HG02610 (cell line): ENCODE measurements around the gene PRLR.
"Not testable (repeated sequence)": the region's sequence is repeated elsewhere in the genome, so short reads cannot be mapped to it uniquely, and the experiment has no call there.

Experiments used
- ATAC-seq: cut with Tn5 transposase; IDR thresholded peaks from one replicate; pipeline ENCODE4 v1.9.1; 2021; ENCODE audit warnings: mild to moderate bottlenecking, moderate library complexity; ENCODE audit not compliant: unreplicated experiment

Gene PRLR

DNA sequence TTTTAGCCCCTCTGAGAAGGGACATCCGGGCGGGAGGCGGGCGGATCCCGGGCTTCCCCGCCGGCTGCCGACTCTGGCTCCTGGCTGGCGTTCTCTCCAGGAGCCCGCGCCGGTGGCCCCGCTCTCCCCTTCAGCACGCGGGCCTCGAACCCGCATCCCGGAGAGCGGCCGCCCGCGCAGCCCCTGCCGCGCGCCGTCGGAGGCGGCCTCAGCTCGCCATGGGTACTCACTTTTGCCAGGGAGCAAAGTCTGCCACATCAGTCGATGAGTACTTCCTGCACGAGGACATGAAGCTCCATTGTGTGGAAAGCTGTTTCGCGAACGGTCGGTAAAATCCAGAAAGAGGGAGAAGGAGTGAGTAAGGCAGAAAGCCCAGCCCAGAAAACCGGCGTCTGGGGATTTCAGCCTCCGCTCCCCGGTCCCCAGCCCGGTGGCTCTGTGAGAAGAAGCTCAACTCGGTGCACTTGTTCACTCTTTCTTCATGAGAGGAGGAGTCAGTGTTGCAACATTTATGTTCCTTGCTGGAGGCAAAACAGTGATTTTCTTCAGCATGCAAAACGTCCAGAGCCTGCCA, at the start of gene PRLR:
PRLR (minus strand) TSS at position 450 of the 574 bp plus-strand sequence. CDS start 140,867 bp downstream, outside the sequence.
- peak; percentile 32 for ATAC-seq

DNA sequence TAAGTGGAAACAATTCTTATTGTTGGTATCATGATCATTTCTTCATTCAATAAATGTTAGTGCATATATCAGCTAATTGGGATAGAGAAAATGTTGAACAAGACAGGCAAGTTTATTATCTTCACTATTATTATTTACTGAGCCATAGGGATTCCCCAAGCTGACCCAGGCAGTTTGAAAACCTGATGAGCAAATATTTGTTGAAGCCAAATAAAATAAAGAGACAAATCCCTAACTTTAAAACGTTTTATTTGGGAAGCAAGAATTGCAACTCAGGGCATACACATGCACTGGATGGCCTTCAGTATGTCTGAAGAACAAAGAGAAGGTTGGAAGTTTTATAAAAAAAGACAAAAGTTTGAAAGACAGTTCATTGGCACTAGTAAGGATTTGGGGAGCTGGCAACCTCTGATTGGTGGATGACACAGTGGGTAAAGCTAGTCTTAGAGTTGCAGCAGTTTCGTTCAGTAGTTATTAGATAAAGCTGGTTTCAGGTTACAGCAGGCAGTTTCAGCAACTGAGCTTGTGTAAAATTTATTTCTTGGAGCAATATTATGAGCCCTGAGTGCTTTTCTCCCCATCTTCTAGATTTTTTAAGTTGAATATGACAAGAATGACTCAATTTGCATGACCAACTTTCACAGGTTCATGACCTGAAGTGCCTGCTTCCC, 44.7 kb upstream of the PRLR start:
- no peak for ATAC-seq

DNA sequence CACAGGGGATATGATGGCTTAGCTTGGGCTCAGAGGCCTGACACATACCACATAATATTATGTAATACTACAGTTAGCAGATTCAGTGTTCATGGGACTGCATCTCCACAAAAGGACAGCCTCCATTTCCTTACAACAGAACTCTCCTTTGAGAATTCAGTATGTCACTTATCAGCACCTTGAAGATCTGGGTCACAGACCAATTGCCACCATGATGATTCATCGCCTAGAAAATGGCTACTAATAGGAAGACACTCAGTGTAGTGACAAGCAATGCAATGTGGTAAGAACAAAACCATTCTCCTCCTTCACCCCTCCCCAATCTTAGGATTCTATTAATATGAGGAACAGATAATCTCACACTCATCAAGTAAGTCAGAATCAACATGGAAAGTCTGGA, 38.7 kb upstream of the PRLR start:
- ATAC-seq, result no peak

DNA sequence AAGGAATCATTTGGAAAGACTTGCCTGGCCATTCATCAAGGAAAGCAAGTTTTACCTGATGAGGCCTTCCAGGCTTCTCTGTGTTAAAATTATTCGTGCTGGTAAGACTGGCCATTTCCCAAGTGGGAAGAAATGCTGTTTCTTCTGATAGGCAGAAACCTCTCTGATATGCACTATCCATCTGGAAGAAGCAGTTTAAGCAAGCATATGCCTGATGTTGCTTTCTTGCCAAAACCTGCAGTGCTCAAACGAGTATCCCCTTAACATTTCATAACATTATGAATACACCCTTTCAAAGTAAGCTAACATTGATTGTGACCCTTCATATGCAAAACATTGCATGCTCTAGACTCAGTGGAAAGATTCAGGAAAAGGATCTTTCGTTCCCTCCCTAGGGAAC, 36.0 kb upstream of the PRLR start:
- no peak for ATAC-seq

DNA sequence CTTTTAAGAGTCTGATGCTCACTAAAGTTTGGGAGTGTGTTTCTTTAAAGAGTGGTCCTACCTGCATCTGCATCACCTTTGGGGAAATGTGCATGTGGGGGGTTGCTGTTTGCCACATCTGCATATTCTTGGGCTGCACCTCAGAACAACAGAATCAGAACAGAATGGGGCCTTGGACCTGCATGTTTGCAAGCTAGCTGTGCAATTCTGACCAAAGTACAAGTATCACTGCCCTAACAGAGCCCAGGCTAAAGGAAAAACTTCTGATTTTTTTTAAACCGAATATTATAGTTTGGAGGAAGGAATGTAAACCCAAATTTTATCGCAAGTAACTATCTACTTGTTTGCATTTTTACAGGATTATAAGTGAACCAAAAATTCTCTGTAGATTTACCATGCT, 34.2 kb upstream of the PRLR start:
- no peak for ATAC-seq

DNA sequence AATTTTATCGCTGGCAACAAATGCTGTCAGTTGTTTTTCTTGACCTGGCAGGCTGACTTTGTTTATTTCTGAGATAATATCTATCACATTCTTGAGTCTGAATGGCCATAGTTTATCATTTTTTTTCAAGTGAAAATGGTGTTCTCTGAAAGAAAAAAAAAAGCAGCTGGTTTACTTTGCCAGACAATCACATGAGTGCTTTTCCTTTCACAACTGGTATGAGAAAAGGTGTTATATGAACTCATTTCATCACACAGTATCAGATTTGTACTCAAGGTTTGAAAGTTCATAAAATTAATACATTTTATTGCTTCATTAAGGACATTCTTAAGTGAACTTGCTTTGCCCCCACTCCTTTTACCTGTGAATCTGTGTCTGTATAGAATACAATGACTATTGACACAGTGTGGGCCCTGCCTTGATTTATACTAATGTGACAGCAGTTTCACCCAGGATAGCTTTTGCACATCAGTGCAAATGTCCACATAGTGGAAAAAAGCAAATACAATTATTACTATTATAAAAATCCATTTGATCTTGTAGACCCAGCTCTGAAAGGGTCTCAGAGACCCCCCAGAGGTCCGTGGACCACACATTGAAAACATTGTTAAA, 33.1 kb upstream of the PRLR start:
- ATAC-seq, result no peak

DNA sequence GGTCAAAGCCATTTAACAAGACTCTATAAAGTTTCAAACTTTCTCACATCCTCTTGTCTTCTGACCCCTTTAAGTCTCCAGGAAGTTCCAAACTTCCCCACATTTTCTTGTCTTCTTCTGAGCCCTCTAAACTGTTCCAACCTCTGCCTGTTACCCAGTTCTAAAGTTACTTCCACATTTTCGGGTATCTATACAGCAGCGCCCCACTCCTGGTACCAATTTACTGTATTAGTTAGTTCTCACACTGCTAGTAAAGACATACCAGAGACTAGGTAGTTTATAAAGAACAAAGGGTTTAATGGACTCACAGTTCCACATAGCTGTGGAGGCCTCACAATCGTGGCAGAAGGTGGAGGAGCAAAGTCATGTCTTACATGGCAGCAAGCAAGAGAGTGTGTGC, 23.3 kb upstream of the PRLR start:
- ATAC-seq, result no peak

DNA sequence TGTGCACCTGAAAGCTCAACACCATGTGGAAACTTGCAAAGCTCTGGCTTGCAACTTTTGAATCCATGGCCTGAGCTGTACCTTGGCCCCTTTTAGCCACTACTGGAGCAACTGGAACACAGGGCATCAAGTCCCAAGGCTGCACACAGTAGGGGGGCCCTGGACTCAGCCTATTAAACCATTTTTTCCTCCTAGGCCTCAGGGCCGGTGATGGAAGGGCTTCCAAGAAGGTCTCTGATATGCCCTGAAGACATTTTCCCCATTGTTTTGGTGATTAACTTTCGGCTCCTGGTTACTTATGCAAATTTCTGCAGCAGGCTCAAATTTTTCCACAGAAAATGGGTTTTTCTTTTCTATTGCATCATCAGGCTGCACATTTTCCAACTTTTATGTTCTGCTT, 22.7 kb upstream of the PRLR start:
- ATAC-seq, result no peak

DNA sequence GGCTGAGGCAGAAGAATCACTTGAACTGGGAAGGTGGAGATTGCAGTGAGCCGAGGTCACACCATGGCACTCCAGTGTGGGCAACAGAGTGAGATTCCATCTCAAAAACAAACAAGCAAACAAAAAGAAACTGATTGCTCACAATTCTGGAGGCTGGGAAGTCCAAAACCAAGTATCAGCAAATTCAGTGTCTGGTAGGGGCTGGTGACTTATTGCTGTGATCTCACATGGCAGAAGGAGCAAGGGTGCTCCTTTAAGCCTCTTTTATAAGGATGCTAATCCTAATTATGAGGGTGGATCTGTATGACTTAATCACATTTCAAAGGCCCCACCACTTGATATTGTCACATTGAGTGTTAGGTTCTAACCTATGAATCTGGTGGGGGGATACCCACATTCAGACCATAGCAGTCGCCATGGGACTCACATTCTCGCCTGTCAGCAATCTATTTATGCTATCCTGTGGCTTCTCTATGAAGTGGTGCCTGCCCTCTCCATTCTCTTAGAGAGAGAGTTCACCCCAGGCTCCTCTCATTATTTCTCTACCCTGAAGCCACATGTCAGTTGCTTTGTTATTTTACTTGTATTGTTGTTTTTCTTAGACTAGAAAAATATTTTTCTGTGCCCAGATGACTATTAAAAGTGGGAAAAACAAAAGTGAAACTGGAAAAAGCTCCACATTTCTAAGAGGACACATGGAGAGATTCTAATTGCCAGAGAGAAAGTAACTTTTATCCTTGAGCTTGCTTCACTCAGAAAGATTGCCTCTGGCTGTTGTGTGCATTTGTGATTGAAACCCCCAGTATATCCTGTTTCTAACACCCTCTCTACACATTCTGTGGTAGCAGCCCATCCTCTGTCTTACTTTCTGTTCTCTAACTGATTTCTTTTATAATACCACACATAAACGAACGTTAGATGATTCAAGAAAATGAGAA, 18.8 kb upstream of the PRLR start:
- ATAC-seq, result no peak

DNA sequence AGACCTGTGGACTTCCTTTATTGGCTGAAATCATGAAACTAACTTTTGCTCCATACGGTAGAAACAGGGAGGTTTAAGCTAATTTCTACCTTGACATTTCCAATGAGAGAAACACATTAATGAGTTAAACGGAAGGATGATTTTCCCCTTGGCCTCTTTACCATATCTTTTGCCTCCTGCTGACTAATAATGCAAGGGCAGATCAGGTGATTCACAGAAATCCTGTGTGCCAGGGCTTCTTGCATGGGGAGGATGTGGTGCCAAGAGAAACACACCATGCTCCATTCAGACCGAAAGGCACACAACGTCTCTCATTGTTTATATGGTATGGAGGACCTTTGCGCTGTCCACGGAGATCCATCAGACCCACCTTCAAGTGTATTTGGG, 17.4 kb upstream of the PRLR start:
- no peak for ATAC-seq

DNA sequence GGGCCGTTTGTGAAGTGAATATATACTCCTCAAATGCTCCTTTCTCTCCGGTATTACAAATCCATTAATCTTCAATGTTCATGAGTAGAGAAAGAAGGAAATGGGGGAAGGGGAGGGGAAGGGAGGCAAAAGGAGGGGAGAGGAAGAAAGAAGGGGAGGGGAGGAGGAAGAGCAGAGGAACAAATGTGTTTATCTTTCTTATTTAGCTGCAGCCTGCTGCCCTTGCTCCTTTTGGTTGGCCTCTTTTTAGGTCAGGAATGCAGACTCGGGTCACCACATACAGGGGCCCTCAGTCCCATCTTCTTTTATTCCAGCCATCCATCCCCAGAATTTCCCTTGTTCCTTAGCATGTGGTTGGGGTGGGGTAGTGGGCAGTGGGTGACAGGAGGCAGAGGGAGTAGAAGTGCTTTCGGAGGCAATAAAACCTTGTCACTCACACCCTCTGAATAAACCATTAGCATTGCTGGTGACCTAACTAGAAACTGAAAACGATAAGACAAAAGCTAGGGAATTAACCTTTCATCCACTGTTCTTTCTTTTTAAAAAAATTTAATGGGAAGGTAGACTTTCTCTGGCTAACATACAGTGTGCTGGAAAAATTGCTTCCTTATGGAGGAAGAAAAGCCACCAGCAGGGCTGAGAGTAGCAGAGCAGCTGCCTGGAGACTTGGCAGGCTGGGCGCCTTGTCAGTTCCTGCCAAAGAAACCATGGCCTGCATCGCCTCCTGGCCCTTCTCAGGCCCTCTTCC, 16.8 kb upstream of the PRLR start:
- ATAC-seq, result peak; percentile 42

DNA sequence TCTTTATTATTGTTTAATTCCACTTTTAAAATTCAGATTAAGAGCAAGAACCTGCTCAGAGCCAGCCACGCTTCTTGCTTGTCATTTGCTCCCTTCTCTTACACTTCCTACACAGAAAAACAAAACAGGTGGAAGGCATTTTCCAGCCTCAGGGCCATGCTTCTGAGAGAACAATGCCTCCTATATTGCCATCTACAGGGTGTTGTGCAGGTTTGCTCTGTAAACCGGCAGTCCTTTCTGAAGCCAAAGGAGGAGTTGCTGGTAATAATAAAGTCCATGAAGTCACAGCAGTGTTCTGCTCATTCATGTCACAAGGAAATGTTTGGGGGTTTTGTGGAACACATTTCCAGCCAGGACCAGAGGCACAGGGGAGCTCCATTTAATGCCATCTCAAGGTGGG, 16.1 kb upstream of the PRLR start:
- no peak for ATAC-seq

DNA sequence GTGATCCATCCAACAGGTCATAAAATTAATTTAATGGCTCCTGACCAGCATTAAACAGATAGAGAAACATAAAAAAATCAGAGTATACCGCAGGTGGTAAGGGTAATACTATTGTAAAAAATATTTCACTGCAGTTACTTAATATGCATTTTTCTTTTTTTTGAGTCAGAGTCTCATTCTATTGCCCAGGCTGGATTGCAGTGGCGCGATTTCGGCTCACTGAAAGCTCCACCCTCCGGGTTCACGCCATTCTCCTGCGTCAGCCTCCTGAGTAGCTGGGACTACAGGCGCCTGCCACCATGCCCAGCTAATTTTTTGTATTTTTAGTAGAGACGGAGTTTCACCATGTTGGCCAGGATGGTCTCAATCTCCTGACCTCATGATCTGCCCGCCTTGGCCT, 15.1 kb upstream of the PRLR start:
- not testable (repeated sequence) for ATAC-seq

DNA sequence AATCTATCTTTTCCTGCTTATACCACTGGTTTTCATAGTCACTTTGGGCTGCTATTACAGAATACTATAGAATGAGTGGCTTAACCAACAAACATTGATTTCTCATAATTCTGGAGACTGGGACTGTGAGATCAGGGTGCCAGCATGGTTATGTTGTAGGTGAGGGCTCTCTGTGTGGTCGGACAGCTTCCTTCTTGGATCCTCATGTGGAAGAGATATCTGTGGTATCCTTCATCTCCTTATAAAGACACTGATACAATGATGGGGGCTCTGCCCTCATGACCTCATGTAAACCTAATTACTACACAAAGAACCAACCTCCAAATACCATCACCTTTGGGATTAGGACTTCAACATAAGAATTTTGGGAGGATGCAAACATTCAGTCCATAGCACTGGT, 13.9 kb upstream of the PRLR start:
- ATAC-seq, result no peak

DNA sequence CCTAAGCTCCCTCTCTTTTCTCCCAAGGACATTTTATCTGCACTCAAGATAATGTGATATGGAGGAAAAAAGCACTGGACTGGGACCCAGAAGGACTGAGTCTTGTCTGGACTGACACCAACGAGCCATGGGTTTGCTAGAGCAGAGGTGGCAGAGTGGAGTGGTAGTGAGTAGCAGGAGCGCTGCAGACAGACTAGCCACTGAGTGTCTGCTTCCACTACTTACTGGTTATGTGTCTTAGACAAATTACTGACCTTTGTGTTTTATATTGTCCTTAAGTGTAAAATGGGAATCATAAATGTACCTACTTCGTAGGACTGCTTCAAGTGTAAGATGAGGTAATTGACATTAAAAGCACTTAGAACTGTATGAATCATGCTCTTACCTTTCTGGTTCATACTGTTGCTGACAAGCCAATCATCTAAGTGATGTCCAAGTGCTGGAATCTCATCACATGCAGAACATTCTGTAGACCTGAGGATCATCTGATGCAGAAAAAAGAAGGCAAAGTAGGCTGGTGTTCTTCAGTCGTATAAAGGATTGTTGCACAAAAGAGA, 12.5 kb upstream of the PRLR start:
- no peak for ATAC-seq

DNA sequence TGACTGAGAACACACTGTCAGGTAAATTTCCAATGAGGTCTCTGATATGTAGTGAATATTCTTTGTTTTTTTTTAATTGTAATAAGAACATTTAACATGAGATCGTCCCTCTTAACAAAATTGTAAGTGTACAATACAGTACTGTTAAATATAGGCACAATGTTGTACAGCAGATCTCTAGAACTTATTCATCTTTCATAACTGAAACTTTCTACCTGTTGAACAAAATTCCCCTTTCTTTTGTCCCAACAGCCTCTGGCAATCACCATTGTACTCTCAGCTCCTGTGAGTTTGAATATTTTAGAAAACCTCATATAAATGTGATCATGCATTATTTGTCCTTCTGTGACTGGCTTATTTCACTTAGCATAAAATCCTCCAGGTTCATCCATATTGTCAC, 10.6 kb upstream of the PRLR start:
- ATAC-seq, result peak; percentile 57

DNA sequence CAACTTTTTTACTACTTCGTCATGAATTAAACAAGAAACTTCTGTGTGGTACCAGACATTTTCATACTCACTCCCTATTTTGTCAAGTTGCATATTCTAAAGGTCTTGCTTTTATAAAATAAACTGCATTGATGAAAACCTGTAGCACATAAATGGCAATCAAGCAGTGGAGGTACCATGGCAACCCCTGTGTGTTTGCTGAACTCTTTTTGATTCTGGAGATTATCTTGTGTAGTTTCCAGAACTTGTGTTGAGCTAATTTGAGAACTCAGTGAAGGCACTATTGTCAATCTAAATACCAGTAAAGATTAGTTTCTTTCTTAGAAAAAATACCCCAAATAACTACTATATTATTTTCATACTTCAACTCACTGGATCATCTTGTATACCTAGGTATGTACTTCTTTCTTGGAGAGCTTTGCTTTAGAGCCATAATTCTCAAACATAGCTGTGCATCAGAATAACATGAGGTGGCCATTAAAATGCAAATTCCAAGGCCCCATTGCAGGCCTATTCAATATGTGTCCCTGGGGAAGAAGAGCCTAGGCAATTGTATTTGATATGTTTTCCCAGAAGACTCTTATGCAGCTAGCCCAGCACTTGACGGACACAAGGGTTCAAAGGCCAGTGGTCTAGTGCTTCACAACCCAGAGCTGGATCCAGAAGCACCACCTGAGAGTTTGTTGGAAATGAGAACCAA, 9.8 kb upstream of the PRLR start:
- no peak for ATAC-seq

DNA sequence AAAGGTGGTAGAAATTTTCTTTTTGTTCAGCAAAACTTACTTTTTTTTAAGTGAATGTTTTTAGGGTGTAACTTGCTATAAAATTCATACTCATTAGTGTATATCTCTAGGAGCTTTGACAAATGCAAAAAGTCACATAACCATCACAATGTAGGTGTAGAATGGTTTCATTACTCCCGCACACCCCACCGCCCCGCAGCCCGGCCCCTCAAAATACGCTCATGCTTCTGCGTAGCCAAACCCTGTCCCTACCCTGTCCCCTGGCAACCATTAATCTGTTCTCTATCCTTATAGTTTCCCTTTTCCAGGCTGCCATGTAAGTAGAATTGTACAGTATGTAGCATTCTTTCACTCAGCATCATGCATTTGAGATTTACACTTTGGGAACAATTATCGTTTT, 9.2 kb upstream of the PRLR start:
- no peak for ATAC-seq

DNA sequence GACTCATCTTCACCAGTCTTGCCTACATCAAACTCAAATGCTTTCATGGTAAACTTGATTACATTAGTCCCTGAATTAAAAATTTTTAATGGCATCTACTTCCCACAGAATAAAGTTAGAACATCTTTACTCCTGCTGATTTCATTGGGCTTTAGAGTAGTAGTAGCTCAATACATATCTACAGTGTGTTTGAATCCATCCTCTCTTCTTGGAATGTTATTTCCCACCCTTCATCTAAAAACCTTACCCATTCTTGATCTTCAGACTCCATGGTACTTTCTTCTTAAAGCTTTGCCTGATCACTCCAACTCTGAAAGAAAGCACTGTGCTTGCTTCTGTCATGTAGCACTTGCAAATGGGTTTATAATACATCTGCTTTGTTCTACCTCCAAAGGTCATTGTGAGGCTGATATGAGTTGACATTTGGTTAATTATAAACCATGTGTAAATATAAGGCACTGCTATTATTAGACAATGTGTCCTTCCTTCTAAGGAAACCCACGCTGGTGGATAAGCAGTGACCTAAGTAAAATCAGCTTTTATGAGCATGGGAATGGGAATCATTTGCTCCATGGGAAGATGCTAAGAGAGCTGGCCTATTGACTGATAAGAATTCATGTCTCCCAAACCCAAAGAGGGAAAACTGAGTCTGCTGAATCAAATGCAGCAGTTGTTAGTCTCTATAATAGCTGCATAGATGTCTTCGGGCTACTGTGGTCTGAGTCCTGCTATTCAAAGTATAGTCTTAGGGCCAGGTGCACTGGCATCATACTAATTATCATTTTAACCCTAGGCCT, 7.5 kb upstream of the PRLR start:
- peak; percentile 59 for ATAC-seq
